Stimulated activated CD8-positive, alpha-beta memory T cell treated with anti-CD3 and anti-CD28 coated beads, Interleukin-2, amount 100 ng/mL, for 48 hours (primary cell): ENCODE data around the gene ACTL6B.

ENCODE experiments used
- DNase-seq, 2 donors: peaks; one replicate each; pipeline ENCODE4 v3.0.0-alpha.2; 2020; ENCODE audit warnings: low read depth in 2 of 2

Gene ACTL6B

DNA sequence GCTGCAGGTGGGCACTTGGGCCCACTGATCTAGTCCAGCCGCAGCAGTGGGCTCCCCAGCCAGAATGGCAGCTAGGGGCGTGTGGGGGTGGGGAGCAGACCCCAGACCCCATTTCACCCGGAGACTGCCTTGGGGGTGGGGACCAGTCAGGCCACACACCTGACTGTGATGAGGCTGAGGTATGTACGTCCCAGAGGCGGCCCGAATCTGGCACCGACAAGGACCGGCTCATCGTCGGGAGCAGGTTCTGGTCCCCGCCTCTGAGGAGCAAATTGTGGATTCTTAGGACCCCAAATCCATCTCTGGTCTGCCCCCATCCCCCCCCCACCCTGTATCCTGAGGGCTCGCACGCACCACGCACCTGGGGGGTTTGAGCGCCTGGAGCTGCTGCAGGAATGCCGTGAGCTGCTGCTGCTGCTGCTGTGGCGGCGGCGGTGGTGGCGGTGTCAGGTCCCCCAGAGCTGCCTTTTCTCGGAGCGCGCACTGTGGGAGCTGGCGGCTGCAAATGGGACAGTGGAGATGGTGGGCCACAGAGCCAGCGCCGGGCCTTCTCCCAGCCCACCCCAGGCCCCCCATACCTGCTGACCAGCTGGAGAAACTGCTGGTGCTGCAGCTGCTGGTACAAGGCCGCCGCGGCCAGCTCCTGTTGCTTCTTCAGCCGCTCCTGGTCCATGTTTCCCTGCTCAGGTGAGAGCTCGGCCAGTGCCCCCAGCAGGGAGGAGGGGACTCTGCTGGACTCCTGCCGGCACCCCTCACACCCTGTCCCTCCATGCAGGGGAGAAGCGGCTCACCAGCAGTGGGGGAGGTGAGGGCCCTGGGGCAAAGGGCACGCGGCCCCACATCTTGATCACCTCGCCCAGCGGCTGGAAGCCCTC is 27.6 kb upstream of the ACTL6B start:
- no peak for DNase-seq

DNA sequence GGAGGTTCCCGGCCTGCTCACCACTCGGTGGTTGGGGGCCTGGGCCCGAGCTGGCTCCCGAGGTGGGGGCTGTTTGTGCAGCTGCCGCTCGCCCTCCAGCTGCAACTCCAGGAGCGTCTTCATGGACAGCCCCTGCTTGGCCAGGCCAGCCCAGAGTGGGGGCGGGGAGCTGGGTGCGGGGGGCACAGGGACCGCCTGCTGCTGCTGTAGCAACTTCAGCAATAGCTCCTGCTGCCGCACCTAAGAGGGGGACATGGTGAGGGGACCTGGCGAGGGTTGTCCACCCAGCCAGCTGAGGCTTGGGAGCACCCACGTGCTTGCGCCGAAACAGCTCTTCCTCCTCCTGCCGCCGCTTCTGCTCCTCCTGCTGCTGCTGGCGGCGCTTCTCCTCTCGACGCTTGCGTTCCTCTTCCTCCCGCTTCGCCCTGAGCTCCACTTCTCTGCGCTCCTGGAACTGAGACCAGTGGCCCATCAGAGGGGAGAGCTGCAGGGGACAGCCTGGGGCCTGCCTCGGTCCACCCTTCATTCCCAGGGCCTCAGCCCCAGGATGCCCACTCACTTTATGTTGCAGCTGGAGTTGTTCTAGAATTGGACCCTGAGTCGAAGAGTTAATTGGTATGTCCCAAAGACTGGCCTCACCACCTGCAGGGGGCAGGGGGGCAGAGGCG is 26.9 kb upstream of the ACTL6B start:
- no peak for DNase-seq

- DNase-seq, result no peak
These were observed 26.0 kb upstream of the ACTL6B start for GRCh38 chr7:100682228-100682741.

GRCh38 chr7:100681491-100682227 is 25.4 kb upstream of the ACTL6B start:
- DNase-seq, result no peak

- DNase-seq, result no peak
These were observed 24.5 kb upstream of the ACTL6B start for GRCh38 chr7:100680576-100681271.

GRCh38 chr7:100679927-100680575 is 23.8 kb upstream of the ACTL6B start:
- DNase-seq, result no peak

DNA sequence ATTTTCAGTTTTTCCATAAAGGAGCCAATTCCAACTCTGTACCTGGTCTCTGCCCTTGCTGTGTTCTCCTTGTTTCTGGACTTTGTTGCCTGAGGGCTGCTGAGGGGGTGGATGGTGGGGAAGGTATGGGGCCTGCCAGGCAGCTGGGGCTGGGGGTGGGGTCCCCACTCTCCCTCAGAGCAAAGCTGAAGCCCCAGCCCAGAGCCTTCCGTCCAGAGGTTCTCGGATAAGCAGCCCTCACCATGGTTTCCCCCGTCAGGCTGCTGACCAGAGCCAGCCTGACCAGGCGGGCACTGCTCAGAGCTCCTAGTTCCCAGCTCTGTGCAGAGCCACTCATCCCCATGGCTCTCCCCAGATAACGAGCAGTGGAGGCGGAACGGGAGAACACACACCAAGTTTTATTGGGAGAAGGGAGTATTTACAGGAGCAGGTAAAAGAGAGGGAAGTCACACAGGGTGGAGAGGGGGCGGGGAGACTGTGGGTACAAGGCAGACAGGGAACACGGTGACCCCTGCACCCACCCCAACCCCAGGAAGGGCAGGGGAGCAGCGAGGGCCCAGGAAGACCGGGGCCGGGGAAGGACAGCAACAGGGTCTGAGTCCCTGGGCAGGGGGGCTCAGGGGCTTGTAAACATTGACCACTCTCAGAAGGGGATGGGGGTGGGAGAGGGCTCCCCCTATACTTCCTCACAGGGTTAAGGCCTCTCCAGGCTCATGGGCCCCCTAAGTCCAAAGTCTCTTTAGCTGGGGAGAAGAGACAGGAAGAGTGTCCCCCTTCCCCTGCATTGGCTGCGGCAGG is 23.1 kb upstream of the ACTL6B start:
- DNase-seq, result no peak

- no peak for DNase-seq
These were observed 22.2 kb upstream of the ACTL6B start for GRCh38 chr7:100678291-100678984.

DNA sequence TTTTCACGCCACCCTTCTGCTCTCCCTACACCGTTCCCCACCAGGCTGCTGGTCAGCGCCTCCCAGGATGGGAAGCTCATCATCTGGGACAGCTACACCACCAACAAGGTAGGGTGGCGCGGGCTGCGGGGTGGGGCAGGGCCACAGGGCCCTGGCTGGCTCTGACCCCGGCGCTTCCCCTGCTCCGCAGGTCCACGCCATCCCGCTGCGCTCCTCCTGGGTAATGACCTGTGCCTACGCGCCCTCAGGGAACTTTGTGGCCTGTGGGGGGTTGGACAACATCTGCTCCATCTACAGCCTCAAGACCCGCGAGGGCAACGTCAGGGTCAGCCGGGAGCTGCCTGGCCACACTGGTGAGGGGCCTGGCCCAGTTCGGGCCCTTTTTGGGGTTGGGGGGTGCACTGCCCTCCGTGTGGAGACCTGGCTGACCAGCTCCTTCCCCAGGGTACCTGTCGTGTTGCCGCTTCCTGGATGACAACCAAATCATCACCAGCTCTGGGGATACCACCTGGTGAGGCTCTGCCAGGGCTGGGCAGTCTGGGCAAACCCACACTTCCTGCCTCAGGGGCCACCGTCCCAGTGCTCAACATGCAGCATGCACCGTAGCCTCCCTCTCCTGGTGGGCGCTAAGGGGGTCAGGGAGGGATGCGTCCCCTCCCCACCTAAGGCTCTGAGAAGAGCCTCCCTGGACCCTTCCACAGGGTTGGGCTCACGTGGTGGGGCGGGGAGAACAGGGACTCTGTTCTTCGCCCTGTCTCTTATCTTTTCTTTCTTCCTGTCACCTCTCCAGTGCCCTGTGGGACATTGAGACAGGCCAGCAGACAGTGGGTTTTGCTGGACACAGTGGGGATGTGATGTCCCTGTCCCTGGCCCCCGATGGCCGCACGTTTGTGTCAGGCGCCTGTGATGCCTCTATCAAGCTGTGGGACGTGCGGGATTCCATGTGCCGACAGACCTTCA is 21.3 kb upstream of the ACTL6B start:
- DNase-seq, result no peak

DNA sequence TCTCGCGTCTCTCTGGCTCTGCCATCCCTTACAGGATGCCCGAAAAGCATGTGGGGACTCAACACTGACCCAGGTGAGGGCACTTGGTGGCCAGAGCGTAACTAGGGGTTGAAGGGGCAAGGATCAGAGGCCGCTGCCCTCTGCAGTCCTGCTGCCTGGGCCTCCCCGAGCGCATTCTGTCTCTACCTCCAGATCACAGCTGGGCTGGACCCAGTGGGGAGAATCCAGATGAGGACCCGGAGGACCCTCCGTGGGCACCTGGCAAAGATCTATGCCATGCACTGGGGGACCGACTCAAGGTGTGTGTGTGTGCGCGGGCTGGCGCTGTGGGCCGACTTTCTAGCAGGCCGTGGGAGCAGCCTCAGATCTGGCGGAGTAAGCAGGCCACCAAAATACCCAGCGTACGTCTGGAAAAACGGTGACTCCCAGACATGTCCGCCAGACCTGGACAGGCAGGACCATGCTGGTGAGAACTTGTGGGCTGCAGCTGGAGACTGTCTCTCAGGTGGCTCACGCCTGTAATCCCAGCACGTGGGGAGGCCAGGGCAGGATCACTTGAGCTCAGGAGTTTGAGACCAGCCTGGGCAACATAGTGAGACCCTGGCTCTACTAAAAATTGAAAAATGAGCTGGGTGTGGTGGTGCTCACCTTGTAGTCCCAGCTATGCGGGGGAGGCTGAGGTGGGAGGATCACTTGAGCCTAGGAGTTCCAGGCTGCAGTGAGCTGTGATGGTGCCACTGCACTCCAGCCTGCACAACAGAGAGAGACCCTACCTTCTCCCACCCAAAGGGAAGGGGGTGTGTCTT is 20.5 kb upstream of the ACTL6B start:
- no peak for DNase-seq

GRCh38 chr7:100675581-100676350 is 19.5 kb upstream of the ACTL6B start:
- DNase-seq, result peak; percentile 68 to 78

DNA sequence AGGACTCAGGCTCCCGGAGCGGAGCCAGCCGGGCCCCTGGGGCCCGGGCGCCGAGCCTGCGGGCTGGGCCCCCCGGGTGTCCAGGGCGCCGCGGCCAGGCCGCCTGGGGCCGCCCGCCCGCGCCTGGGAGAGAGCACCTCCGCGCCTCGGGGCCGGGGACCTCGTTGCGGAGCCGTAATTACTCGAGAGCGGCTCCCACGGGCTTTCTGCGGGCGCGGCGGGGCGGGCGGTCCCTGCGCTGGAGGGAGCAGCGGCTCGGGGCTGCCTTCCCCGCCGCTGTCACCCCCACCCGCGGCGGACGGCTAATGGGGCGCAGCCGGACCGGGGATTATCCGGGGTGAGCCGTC is 18.8 kb upstream of the ACTL6B start:
- no peak for DNase-seq

GRCh38 chr7:100674411-100675104 is 18.3 kb upstream of the ACTL6B start:
- no peak for DNase-seq

DNA sequence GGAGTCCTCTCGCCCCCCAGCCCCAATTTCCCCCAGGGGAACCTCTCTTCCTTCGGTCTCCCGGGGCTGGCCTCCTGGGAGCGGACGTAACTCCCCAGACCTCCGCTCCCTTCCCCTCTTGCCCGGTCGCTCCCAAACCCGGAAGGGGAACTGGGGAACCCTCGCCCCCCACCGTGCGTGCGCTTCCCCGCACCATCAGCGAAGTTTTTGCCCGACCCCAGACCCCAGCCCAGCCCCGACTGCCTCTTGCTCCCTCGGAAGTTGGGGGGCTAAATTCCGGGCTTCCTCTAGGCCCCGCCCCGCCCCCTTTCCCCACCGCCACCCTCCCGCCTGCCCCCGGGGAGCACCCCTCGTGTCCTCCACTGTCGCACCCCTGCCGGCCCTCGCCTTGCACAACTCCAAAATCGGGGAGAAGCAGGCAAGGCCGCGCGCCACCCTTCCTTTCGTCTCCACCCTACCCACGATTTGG is 17.7 kb upstream of the ACTL6B start:
- no peak for DNase-seq

DNA sequence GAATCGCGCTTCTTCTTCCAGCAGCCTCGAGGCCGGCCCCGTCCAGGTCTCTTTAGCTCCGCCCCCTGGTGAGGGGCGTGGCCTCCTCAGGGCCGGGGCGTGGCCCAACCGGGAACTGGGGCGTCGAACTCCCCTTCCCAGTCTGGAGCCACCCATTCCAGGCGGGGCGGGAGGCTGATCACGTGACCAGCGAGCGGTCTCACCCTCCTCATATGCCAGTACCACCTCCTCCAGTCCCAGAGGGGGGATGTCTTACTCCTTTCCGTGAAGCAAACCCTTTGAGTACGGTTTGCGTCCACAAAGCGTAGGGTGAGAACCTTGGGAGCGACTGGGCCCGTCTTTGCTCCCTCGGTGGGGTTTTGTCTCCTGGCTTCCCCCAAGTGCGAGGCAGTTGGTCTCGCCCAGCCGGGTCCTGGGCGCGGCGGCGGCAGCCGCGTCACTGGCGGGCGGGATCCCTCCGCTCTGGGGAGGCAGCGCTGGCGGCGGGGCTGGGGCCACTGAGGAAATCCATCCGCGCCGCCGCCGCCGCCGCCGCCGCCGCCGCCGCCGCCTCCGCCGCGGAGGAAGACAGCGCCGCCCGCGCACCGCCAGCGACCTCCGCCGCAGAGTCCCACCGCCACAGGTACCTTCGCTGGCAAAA is 17.2 kb upstream of the ACTL6B start, which contains the start of gene GNB2:
Gene GNB2 (plus strand): TSS at position 439 of the 640 bp plus-strand sequence. CDS start 2,526 bp downstream, outside the sequence.
- DNase-seq, result peak; percentile 97 to 98
